ENCODE data around the gene ERICH4. TPM values are rescaled to one million over a fixed set of nuclear protein-coding genes. Genes with fewer than 3 reads are reported as not detected.
"Not testable (repeated sequence)": the region's sequence is repeated elsewhere in the genome, so short reads cannot be mapped to it uniquely, and the experiment has no call there.

ERICH4 gene
- total RNA-seq, 3 donors from 2014 or later: not detected

GRCh38 chr19:41456342-41456918 lies 13.5 kb downstream of the ERICH4 start:
- Mint-ChIP-seq H3K9me3 (no peaks in the 10 kb centered on the region), H3K4me1 (ENCODE audit: low read depth) (peaks cover 15% of the 10 kb centered on the region), H3K27me3 (ENCODE audit: low read depth) (peaks cover 15% of the 10 kb centered on the region), H3K4me3 (no peak overlapping the region), H3K36me3 (ENCODE audit: insufficient read depth) (no peaks in the 10 kb centered on the region)
- ATAC-seq: no peak
- no peak for DNase-seq

GRCh38 chr19:41457241-41457640 lies 14.3 kb downstream of the ERICH4 start:
- H3K36me3 Mint-ChIP-seq (ENCODE audit: insufficient read depth): no peaks in the 10 kb centered on the region
- H3K27me3 Mint-ChIP-seq (ENCODE audit: low read depth): peaks cover 15% of the 10 kb centered on the region
- peak overlapping the region; percentile 19 for H3K4me3 Mint-ChIP-seq
- H3K9me3 Mint-ChIP-seq: no peaks in the 10 kb centered on the region
- ATAC-seq: peak; percentile 76 to 85
- H3K4me1 Mint-ChIP-seq (ENCODE audit: low read depth): peaks cover 15% of the 10 kb centered on the region
- no peak for DNase-seq

GRCh38 chr19:41462497-41462896 lies 19.5 kb downstream of the ERICH4 start:
- no peaks in the 10 kb centered on the region for H3K36me3 Mint-ChIP-seq (ENCODE audit: insufficient read depth)
- DNase-seq (no peak), ATAC-seq (no peak)
- H3K4me3 Mint-ChIP-seq: no peak overlapping the region
- H3K9me3 Mint-ChIP-seq: no peaks in the 10 kb centered on the region
- peaks cover 37% of the 10 kb centered on the region for H3K27me3 Mint-ChIP-seq (ENCODE audit: low read depth)
- H3K4me1 Mint-ChIP-seq (ENCODE audit: low read depth): peaks cover 14% of the 10 kb centered on the region

GRCh38 chr19:41463257-41464256 lies 20.6 kb downstream of the ERICH4 start:
- Mint-ChIP-seq H3K27me3 (ENCODE audit: low read depth) (peaks cover 41% of the 10 kb centered on the region), H3K4me3 (peak overlapping the region; percentile 19)
- not testable (repeated sequence) for DNase-seq; H3K4me1 Mint-ChIP-seq (ENCODE audit: low read depth); H3K36me3 Mint-ChIP-seq (ENCODE audit: insufficient read depth); H3K9me3 Mint-ChIP-seq
- ATAC-seq: peak in 1 of 2 donors; percentile 21

GRCh38 chr19:41476583-41476982 lies 33.6 kb downstream of the ERICH4 start:
- H3K4me3 Mint-ChIP-seq: no peak overlapping the region
- H3K4me1 Mint-ChIP-seq (ENCODE audit: low read depth): no peaks in the 10 kb centered on the region
- ATAC-seq: no peak
- no peaks in the 10 kb centered on the region for H3K36me3 Mint-ChIP-seq (ENCODE audit: insufficient read depth)
- H3K9me3 Mint-ChIP-seq: no peaks in the 10 kb centered on the region
- H3K27me3 Mint-ChIP-seq (ENCODE audit: low read depth): peaks cover 45% of the 10 kb centered on the region
- DNase-seq: no peak

- no peaks in the 10 kb centered on the region for H3K9me3 Mint-ChIP-seq
- H3K4me3 Mint-ChIP-seq: no peak overlapping the region
- ATAC-seq (no peak), DNase-seq (no peak)
- no peaks in the 10 kb centered on the region for H3K36me3 Mint-ChIP-seq (ENCODE audit: insufficient read depth)
- no peaks in the 10 kb centered on the region for H3K4me1 Mint-ChIP-seq (ENCODE audit: low read depth)
- peaks cover 41% of the 10 kb centered on the region for H3K27me3 Mint-ChIP-seq (ENCODE audit: low read depth)
Measured at GRCh38 chr19:41478171-41478570, 35.2 kb downstream of the ERICH4 start.

- H3K4me1 Mint-ChIP-seq (ENCODE audit: low read depth): no peaks in the 10 kb centered on the region
Measured at GRCh38 chr19:41478875-41479756, 36.2 kb downstream of the ERICH4 start.

GRCh38 chr19:41479757-41480191 lies 36.8 kb downstream of the ERICH4 start:
- peak in 1 of 2 donors; percentile 56 for ATAC-seq
- Mint-ChIP-seq H3K4me3 (no peak overlapping the region), H3K4me1 (ENCODE audit: low read depth) (no peaks in the 10 kb centered on the region), H3K36me3 (ENCODE audit: insufficient read depth) (no peaks in the 10 kb centered on the region), H3K9me3 (no peaks in the 10 kb centered on the region), H3K27me3 (ENCODE audit: low read depth) (peaks cover 39% of the 10 kb centered on the region)
- no peak for DNase-seq

More at GRCh38 chr19:41478875-41479756, 36.2 kb downstream of the ERICH4 start:
- H3K4me3 Mint-ChIP-seq: no peak overlapping the region
- no peak for DNase-seq
- H3K27me3 Mint-ChIP-seq (ENCODE audit: low read depth): peaks cover 36% of the 10 kb centered on the region
- H3K36me3 Mint-ChIP-seq (ENCODE audit: insufficient read depth): no peaks in the 10 kb centered on the region
- H3K9me3 Mint-ChIP-seq: no peaks in the 10 kb centered on the region
- no peak for ATAC-seq

- H3K4me1 Mint-ChIP-seq (ENCODE audit: low read depth): no peaks in the 10 kb centered on the region
- no peak overlapping the region for H3K4me3 Mint-ChIP-seq
- ATAC-seq (no peak), DNase-seq (no peak)
- peaks cover 43% of the 10 kb centered on the region for H3K27me3 Mint-ChIP-seq (ENCODE audit: low read depth)
- H3K36me3 Mint-ChIP-seq (ENCODE audit: insufficient read depth): no peaks in the 10 kb centered on the region
- no peaks in the 10 kb centered on the region for H3K9me3 Mint-ChIP-seq
Measured at GRCh38 chr19:41480336-41480735, 37.4 kb downstream of the ERICH4 start.

GRCh38 chr19:41484822-41485221 lies 41.9 kb downstream of the ERICH4 start:
- H3K9me3 Mint-ChIP-seq: peaks cover 9% of the 10 kb centered on the region
- DNase-seq (no peak), ATAC-seq (no peak)
- no peaks in the 10 kb centered on the region for H3K36me3 Mint-ChIP-seq (ENCODE audit: insufficient read depth)
- H3K27me3 Mint-ChIP-seq (ENCODE audit: low read depth): peaks cover 55% of the 10 kb centered on the region
- H3K4me1 Mint-ChIP-seq (ENCODE audit: low read depth): no peaks in the 10 kb centered on the region
- no peak overlapping the region for H3K4me3 Mint-ChIP-seq

GRCh38 chr19:41486953-41487352 lies 44.0 kb downstream of the ERICH4 start:
- not testable (repeated sequence) for H3K4me1 Mint-ChIP-seq (ENCODE audit: low read depth); H3K36me3 Mint-ChIP-seq (ENCODE audit: insufficient read depth); DNase-seq; H3K9me3 Mint-ChIP-seq; H3K4me3 Mint-ChIP-seq; ATAC-seq
- H3K27me3 Mint-ChIP-seq (ENCODE audit: low read depth): peaks cover 43% of the 10 kb centered on the region

GRCh38 chr19:41492843-41493242 lies 49.9 kb downstream of the ERICH4 start:
- peaks cover 12% of the 10 kb centered on the region for H3K27me3 Mint-ChIP-seq (ENCODE audit: low read depth)

More at GRCh38 chr19:41492843-41493242, 49.9 kb downstream of the ERICH4 start:
- DNase-seq (no peak), ATAC-seq (no peak)
- no peaks in the 10 kb centered on the region for H3K36me3 Mint-ChIP-seq (ENCODE audit: insufficient read depth)
- H3K9me3 Mint-ChIP-seq: peaks cover 4% of the 10 kb centered on the region
- no peak overlapping the region for H3K4me3 Mint-ChIP-seq
- no peaks in the 10 kb centered on the region for H3K4me1 Mint-ChIP-seq (ENCODE audit: low read depth)
